ENCODE results near the gene CA12.

The CA12 gene

DNA sequence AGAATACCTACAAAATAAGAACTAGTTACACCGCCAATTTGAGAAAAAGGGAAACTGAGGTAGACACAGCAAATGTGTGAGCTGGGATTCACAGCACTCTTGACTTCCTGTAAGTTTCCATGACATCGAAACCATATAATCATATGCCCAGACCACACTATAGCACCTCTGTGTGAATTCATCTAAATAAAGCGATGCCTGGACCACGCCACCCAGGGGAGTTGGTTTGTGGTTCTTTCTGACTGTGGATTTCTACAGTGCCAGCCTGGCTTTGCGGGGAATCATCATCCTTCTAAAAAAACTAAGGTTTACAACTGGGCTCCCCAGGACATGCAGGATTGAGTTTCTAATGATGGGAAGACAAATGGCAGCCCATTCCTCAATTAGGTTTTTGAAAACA lies 23.5 kb upstream of the CA12 start:
- no peak for DNase-seq
- Histone ChIP-seq H3K4me3 (ENCODE audit: low read depth, low read length) (no peak overlapping the region), H3K27ac (no peak overlapping the region), H3K36me3 (replicated peaks) (no peaks in the 10 kb centered on the region), H3K27me3 (replicated peaks) (no peaks in the 10 kb centered on the region)
- TF ChIP-seq, protein P1, sequence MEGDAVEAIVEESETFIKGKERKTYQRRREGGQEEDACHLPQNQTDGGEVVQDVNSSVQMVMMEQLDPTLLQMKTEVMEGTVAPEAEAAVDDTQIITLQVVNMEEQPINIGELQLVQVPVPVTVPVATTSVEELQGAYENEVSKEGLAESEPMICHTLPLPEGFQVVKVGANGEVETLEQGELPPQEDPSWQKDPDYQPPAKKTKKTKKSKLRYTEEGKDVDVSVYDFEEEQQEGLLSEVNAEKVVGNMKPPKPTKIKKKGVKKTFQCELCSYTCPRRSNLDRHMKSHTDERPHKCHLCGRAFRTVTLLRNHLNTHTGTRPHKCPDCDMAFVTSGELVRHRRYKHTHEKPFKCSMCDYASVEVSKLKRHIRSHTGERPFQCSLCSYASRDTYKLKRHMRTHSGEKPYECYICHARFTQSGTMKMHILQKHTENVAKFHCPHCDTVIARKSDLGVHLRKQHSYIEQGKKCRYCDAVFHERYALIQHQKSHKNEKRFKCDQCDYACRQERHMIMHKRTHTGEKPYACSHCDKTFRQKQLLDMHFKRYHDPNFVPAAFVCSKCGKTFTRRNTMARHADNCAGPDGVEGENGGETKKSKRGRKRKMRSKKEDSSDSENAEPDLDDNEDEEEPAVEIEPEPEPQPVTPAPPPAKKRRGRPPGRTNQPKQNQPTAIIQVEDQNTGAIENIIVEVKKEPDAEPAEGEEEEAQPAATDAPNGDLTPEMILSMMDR (IDR thresholded peaks at IDR 0.05; ENCODE audit: low read depth, low read length, missing control alignments) = no peak
- in situ Hi-C loops (cut with HindIII; ENCODE audit: low pct_ligation_motif_present, low sequenced_read_pairs) = no loop called here

DNA sequence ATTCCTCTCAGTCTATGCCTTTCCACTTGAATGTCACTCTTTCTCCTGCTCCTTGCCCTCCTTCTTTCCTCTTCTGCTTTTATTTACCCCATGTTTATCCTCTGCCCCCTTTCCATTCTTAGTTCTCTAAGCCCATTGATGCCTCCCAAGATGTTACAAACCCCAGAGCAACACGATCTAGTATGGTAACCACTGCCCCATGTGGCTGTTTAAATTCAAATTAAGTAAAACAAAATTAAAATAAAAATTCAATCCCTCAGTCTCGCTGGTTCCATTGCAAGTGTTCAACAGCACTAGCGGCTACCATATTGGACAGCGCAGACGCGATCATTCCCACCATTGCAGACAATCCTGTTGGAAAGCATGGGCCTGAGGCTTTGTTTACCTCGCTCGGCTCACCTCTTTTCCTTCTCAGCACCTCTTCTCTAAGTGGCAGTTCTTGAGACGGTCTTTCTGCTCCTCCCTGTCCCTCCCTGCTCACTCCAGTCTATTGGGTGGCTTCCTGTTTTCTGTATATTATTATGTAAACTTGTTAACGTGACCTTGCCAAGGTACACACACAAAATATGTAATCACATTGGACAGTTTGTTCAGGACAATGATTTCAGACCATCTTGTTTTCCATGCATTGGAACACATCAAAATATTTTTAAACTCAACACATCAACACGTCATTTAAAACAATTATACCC lies 21.8 kb upstream of the CA12 start:
- in situ Hi-C loops (cut with HindIII; ENCODE audit: low pct_ligation_motif_present, low sequenced_read_pairs) = no loop called here
- H3K27me3 ChIP-seq (replicated peaks) = no peaks in the 10 kb centered on the region
- H3K36me3 ChIP-seq (replicated peaks) = no peaks in the 10 kb centered on the region
- H3K27ac ChIP-seq = no peak overlapping the region
- TF ChIP-seq, protein P1 (IDR thresholded peaks at IDR 0.05; ENCODE audit: low read depth, low read length, missing control alignments) = peak; percentile 20
- H3K4me3 ChIP-seq (ENCODE audit: low read depth, low read length) = no peak overlapping the region
- no peak for DNase-seq

DNA sequence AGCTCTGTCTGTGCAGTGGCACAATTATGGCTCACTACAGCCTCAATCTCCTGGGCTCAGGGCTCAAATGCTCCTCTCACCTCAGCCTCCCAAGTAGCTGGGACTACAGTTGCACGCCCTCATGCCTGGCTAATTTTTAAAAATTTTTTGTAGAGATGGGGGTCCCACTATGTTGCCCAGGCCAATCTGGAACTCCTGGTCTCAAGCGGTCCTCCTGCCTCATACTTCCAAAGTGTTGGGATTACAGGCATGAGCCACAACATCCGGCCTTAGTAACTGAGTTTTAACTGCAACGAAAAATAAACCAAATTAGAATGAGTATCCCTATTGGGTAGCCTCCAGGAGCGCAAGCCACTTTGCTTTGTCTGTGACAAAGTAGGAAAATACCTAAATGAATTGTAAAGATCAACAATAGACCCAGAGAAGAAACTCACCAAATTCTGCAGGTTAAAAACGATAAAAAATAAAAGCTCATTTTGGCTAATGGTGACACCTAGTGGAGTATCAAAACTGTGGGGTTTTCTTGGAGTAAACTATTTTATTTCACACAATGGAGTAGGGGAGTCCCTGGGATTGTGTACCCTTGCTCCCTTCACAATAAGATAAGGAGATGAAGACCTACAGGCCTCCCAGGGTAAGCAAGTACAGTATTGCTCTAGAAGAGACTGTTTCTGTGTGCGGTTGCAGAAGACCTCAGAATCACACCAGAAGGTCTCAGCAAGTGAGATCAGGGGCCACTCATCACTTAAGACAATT lies 21.0 kb upstream of the CA12 start:
- Histone ChIP-seq H3K4me3 (ENCODE audit: low read depth, low read length) (no peak overlapping the region), H3K36me3 (replicated peaks) (no peaks in the 10 kb centered on the region), H3K27ac (no peak overlapping the region), H3K27me3 (replicated peaks) (no peaks in the 10 kb centered on the region)
- TF ChIP-seq, protein P1 (IDR thresholded peaks at IDR 0.05; ENCODE audit: low read depth, low read length, missing control alignments) = peak; percentile 51
- in situ Hi-C loops (cut with HindIII; ENCODE audit: low pct_ligation_motif_present, low sequenced_read_pairs) = no loop called here
- DNase-seq = peak; percentile 24

DNA sequence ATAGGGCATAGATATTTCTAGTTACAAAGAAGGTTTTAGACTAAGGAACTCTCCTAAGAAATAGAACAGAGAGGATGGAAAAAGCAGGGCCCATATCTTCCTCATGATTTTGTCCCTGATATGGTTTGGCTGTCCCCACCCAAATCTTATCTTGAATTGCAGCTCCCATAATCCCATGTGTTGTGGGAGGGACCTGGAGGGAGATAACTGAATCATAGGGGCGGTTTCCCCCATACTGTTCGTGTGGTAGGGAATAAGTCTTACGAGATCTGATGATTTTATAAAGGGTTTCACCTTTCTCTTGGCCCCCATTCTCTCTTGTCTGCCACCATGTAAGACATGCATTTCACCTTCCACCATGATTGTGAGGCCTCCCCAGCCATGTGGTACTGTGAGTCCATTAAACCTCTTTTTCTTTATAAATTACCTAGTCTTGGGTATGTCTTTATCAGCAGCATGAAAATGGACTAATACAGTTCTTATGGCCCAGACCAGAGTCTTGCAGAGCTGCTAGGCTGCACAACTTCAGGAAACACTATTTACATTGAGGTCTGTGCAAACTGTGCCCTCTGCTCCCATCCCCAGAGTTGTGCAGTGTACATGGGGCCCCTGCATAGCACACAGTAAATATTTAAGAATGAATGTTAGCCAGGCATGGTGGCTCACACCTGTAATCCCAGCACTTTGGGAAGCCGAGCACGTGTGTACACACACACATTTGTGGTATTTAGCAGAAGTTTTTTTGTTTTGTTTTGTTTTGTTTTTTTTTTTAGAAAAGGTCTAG lies 20.3 kb upstream of the CA12 start:
- H3K27me3 ChIP-seq (replicated peaks) = no peaks in the 10 kb centered on the region
- no peaks in the 10 kb centered on the region for H3K36me3 ChIP-seq (replicated peaks)
- in situ Hi-C loops (cut with HindIII; ENCODE audit: low pct_ligation_motif_present, low sequenced_read_pairs) = no loop called here
- TF ChIP-seq, protein P1 (IDR thresholded peaks at IDR 0.05; ENCODE audit: low read depth, low read length, missing control alignments) = no peak
- DNase-seq = no peak
- no peak overlapping the region for H3K4me3 ChIP-seq (ENCODE audit: low read depth, low read length)
- H3K27ac ChIP-seq = no peak overlapping the region

DNA sequence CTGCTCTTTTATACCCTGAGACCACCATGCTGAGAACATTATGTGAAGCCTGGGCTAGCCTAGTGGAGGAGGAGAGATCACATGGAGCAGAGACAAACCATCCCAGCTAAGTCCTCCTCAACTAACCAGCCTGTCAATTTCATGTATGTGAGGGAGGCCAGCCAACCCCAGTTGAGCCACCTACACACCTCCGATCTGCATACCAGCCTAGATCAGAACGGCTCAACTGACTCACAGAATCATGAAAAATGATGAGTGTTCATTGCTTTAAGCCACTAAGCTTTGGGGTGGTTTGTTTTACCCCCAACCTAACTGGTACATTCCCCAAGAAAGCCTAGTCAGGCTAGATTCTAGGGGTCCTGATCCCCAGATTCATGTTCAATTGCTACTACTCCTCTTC lies 19.4 kb upstream of the CA12 start:
- no peak overlapping the region for H3K27ac ChIP-seq
- in situ Hi-C loops (cut with HindIII; ENCODE audit: low pct_ligation_motif_present, low sequenced_read_pairs) = no loop called here

More for the DNA sequence above, 19.4 kb upstream of the CA12 start:
- no peaks in the 10 kb centered on the region for H3K36me3 ChIP-seq (replicated peaks)
- DNase-seq = no peak
- TF ChIP-seq, protein P1 (IDR thresholded peaks at IDR 0.05; ENCODE audit: low read depth, low read length, missing control alignments) = no peak
- H3K27me3 ChIP-seq (replicated peaks) = no peaks in the 10 kb centered on the region
- H3K4me3 ChIP-seq (ENCODE audit: low read depth, low read length) = no peak overlapping the region

All from brain microvascular endothelial cell (primary cell).